K562 (cell line): ENCODE measurements around the gene FBLIM1. TPM values are rescaled to one million over a fixed set of nuclear protein-coding genes. Genes with fewer than 3 reads are reported as not detected.

ENCODE experiments used
- AFF4 ChIP-seq: sonication (generic); formaldehyde crosslinking; IDR thresholded peaks from 2 replicates; pipeline ENCODE4 v1.8.0; 2023; ENCODE audit warnings: mild to moderate bottlenecking, missing genetic modification reagents
- ATF6 ChIP-seq: sonication (generic); formaldehyde crosslinking; IDR thresholded peaks from 2 replicates; pipeline ENCODE4 v1.4.0; 2020; ENCODE audit warnings: mild to moderate bottlenecking, missing genetic modification reagents
- CBFA2T3 ChIP-seq: fragments of 450-650 bp; IDR thresholded peaks from 2 replicates; pipeline ENCODE4 v1.6.1; 2017
- E2F6 ChIP-seq, 2 experiments: IDR thresholded peaks; 2 replicates each; pipeline ENCODE4 v1.6.1; 2011; ENCODE audit warnings: borderline replicate concordance in 1 of 2, control low read depth in 1 of 2, low read depth in 1 of 2, low read length in 1 of 2, mild to moderate bottlenecking in 1 of 2, mixed read lengths in 1 of 2, moderate library complexity in 1 of 2; ENCODE audit not compliant: insufficient read depth in 1 of 2, insufficient read length in 1 of 2, poor library complexity in 1 of 2, severe bottlenecking in 1 of 2; ENCODE audit errors: extremely low read depth in 1 of 2
- ETS1 ChIP-seq: conservative IDR thresholded peaks from 2 replicates; pipeline ENCODE4 v1.6.1; 2011; ENCODE audit warnings: low read depth, mild to moderate bottlenecking, low read length; ENCODE audit not compliant: control insufficient read depth
- FOXP4 ChIP-seq: sonication (generic); formaldehyde crosslinking; IDR thresholded peaks from 2 replicates; pipeline ENCODE4 v1.8.0; 2022; ENCODE audit warnings: mild to moderate bottlenecking, missing genetic modification reagents, borderline replicate concordance
- HMG20A ChIP-seq: fragments of 450-650 bp; formaldehyde crosslinking; conservative IDR thresholded peaks from 2 replicates; pipeline ENCODE4 v1.4.0; 2020; ENCODE audit warnings: mild to moderate bottlenecking, mixed read lengths
- L3MBTL2 ChIP-seq: fragments of 450-650 bp; IDR thresholded peaks from 2 replicates; pipeline ENCODE4 v1.6.1; 2016; ENCODE audit warnings: mild to moderate bottlenecking, moderate library complexity
- NR2C2 ChIP-seq, 2 experiments: fragments of 200-800 bp in 1 of 2; sonication (Bioruptor generic) in 1 of 2; sonication (generic) in 1 of 2; formaldehyde crosslinking in 1 of 2; IDR thresholded peaks; 2 replicates each; pipeline versions ENCODE4 v1.6.1 to v1.8.0; 2016 to 2022; ENCODE audit warnings: mild to moderate bottlenecking in 1 of 2, missing compliant biosample characterization in 1 of 2, missing genetic modification characterization in 1 of 2, missing genetic modification reagents in 1 of 2
- UBTF ChIP-seq, 2 experiments: IDR thresholded peaks; 2 replicates each; pipeline ENCODE4 v1.6.1; 2012; ENCODE audit warnings: improper control_type of control experiment in 2 of 2, low read depth in 2 of 2, low read length in 2 of 2, borderline replicate concordance in 1 of 2
- ZNF431 ChIP-seq: sonication (generic); formaldehyde crosslinking; IDR thresholded peaks from 2 replicates; pipeline ENCODE4 v1.8.0; 2022; ENCODE audit warnings: mild to moderate bottlenecking, missing genetic modification reagents
- polyA plus RNA-seq, 8 experiments: library from polyadenylated mRNA; depleted of rRNA in 4 of 8; stranded (reverse) in 5 of 8; unstranded in 3 of 8; fragments of >200 nt; fragmentation: Nextera tagmentation in 2 of 8; fragmentation: Illumina TruSeq in 1 of 8; extraction: Ambion mirVana in 2 of 8; extraction: Trizol in 1 of 8; gene quantifications; 2 replicates each; pipeline versions ENCODE4 v1.2.1 to v1.2.3, GENCODE V29; 2011 to 2014; ENCODE audit warnings: inconsistent platforms in 1 of 8, missing spikeins in 1 of 8
- total RNA-seq, 7 experiments: library from RNA; depleted of rRNA in 6 of 7; stranded (reverse); fragments of >200 nt in 6 of 7; fragmentation: Illumina TruSeq in 2 of 7; extraction: Trizol in 2 of 7; gene quantifications; 2 replicates each; pipeline versions ENCODE4 v1.2.1 to v1.2.3, GENCODE V29; 2011 to 2021; ENCODE audit warnings: low replicate concordance in 1 of 7

The FBLIM1 gene
- total and polyA plus RNA-seq, 9 of the 15 experiments (the other 6 are each of a cell fraction or from before 2014, with no cell fraction given) = 0.14 to 0.24 TPM; not detected in 7

GRCh38 chr1:15761366-15762128, 3.0 kb downstream of the FBLIM1 start (continued):
- TF ChIP-seq UBTF (IDR thresholded peaks at IDR 0.05; ENCODE audit: borderline replicate concordance in 1 of 2, low read depth in 2 of 2, low read length in 2 of 2) (no peak), AFF4 (CRISPR knock-in tag) (no peak), ZNF431 (CRISPR knock-in tag) (no peak), HMG20A (CRISPR knock-in tag) (no peak), L3MBTL2 (0 out of 2 replicates have a peak, but pooled peaks have one; percentile 13), CBFA2T3 (peak; percentile 83), E2F6 (IDR thresholded peaks at IDR 0.05; ENCODE audit: borderline replicate concordance in 1 of 2, extremely low read depth in 1 of 2, insufficient read depth in 1 of 2, insufficient read length in 1 of 2, low read depth in 1 of 2, low read length in 1 of 2, poor library complexity in 1 of 2, severe bottlenecking in 1 of 2) (no peak), NR2C2 (CRISPR knock-in tag; IDR thresholded peaks at IDR 0.05) (no peak), NR2C2 (tag; IDR thresholded peaks at IDR 0.05) (no peak), ETS1 (no peak), ATF6 (CRISPR knock-in tag) (no peak), FOXP4 (no peak)
